ENCODE data around the gene DNLZ.

The DNLZ gene

DNA sequence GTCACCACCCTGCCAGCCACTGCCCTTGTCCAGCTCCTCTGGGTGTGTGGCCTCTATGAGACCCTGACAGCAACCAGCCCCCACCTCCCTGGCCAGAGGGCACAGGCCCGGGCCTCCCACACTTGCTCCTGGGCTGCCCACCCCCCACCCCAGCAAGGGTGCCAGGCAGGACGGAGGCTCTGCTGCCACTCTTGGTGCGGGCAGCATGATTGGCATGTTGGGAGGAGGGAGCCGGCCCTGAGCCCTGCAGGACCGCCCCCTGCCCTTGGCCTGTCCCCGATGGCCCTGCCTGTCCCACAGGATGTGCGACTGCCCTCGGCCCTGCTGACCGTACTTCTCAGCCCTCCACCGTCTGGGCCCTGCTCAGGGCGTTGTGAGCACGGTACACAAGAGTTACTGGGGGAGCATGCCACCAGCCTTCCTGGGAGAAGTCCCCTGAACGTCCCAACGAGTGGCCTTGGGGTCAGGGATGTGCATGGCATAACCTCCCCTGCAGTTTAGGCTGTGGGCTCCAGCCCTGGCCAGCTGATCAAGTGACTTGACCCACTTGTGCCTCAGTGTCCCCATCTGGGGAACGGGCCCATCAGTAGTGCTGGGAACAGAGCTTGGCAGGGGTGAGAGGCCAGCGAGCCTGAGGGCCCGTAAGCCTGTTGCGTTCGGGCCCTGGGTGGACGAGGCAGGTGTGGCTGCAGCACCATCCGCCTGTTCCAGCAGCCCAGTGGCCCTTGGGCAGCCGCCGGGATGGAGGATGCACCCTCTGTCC lies 20.2 kb downstream of the DNLZ start:
- DNase-seq (ENCODE audit: low read depth) = no peak

DNA sequence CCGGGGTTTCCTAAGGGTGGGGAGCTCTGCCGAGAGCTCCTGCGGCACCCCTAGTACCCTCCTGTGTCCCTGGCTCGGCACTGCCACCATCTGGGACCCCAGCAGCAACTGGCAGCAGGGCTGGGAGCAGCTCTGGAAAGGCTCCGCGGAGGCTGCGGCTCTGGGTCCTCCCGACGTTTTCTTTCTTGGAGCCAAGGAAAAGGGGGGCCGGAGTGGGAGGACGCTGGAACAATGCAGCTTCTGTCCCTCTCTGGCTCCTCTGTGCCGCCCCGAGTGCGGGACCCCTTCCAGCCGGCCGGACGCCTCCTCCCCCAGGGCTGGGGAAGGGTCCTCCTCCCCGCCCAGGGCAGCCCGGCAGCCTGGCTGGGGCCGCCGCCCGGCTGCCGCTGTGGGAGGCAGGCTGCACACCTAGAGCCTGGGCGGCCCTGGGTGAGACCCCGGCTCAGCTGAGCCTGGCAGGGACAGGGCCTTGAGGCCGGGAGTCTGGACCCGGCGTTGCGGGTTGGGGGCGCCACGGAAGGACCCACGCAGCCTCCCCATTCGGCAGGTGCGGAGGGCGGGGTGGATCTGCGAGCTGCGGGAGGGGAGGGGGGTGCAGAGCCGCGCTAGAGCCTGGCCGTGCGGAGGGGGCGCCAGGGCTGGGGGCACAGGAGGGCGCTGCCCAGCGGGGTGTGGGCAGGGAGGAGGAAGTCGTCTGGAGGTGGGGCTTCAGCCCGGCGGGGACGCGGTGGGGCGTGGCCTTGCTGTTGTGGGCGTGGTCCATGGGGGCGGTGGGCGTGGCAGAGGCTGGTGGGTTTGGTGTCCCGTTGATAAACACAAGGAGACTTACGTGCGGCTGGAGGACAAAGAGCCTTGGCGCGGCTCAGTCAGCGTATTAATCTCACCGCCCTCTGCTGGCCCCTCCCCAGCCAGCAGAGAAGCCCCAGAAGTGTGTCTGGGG lies 21.1 kb downstream of the DNLZ start:
- peak; percentile 22 for DNase-seq (ENCODE audit: low read depth)

DNA sequence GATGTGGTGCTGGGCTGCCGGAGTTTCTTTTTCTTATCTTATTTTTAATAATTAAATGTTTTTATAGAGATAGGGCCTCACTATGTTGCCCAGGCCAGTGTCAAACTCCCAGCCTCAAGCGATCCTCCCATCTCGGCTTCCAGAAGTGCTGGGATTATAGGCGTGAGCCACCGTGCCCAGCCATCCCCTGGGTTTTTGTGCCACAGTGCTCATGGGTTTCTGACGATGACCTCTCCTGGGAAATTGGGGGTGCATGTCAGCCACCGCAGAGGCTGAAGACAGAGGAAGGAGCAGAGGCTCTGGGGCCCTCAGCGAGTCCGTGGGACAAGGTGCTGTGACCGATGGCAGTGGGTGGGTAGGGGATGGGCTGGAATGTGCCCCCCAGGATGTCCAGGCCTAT lies 21.8 kb downstream of the DNLZ start:
- DNase-seq (ENCODE audit: low read depth) = no peak

DNA sequence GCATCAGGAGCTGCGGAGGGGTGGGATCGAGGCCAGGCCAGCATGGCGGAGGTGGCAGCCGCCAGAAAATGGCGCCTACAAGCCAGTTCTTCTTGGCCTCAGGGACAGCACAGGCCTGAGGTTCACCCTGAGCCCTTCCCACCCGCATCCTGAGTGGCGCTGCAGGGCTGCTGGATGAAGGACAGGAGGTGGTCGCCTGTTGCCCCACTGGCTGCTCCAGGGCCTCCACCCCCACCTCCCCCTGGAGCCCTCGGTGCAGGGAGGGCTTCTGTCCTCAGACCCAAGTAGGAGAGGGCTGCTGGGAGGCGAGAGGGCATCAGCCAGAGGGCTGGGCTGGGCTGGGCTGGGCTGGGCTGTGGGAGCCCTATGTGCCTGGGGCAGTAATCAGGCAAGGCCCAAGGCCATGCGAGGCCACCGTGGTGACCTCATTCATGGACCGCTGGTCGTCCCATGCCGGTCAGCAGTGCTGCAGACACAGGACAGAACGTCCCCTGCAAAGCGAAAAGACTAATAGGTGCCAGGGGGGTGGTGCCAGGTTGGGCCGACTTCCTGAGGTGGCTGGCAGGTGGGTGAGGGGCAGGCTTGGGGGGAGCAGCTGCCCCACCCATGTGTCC lies 22.4 kb downstream of the DNLZ start:
- DNase-seq (ENCODE audit: low read depth) = no peak

DNA sequence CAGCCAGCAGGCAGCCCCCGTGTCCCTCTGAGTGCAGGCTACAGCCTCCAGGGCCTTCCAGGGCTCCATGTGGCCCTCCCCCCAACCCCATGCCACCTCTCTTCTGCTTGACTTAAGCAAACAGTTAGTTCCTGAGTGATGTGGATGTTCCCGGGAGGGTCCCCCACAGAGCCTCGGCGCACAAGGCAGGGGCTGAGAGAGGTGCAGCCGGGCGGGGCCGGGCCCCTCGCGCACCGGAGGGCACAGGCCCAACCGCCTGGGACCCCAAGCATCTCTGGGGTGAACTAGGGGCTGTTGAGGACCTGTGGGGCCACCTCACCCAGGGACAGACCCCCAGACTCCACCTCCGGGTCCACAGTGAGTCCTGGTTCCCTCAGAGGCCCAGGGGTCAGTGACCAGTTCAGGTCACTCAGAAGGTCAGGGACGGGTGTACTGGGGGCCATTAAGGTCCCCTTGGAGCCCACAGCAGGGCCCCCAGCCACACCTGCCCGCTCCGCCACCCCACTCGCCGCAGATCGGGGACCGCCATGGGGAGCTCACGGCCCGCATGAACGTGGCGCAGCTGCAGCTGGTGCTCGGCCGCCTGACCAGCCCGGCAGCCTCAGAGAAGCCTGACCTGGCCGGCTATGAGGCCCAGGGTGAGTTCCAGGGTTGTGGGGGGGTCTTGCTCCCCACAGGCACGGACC lies 23.0 kb downstream of the DNLZ start:
- no peak for DNase-seq (ENCODE audit: low read depth)

DNA sequence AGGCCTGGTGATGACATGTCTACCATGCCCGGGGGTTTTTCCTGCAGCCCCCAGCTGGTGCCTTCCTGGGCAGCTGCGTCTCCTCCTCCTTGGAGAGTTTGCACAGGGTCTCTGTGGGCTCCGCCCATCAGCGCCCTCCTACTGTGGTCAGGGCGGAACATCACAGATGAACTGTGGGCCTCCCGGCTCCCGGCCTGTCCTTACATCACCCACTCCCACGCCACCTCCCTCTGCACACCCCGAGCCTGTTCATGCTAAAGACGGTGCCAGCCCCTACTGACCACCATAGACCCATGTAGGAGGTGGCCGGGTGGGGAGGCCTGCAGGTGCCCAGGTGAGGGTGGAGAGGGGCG lies 23.6 kb downstream of the DNLZ start:
- no peak for DNase-seq (ENCODE audit: low read depth)

DNA sequence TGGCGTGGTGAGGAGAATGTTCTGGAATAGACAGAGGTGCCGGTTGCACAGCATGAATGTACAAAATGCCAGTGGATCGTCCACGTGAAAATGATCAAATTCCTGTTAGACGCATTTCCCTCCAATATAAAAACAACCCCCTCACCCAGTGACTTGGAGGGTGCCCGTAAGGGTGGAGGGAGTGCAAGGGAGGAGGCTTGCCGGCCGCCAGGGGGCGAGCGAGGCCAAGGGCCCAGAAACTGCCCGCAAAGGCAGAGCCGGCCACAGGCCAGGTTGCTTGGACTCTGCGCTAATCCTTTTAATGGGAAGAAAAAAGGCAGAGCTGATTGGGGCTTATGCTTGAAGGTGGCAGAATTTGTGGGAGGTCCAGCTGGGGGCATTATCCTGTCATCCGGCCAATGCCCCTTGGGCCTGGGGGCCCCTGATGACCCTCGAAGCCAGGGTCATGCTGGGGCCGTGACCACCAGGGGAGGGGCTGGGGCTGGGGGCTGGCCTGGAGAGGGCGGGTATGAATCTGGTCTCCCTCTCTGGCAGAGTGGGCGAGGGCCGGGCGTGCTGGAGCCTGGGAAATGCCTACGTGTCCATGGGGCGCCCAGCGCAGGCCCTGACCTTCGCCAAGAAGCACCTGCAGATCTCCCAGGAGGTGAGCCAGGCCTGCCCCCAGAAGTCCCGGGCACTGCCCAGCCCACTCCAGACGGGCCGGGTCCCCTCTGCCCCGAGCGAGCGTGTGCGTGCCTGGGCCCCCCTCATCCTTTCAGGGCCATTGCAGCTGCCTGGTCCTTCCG lies 24.2 kb downstream of the DNLZ start:
- DNase-seq (ENCODE audit: low read depth) = no peak

DNA sequence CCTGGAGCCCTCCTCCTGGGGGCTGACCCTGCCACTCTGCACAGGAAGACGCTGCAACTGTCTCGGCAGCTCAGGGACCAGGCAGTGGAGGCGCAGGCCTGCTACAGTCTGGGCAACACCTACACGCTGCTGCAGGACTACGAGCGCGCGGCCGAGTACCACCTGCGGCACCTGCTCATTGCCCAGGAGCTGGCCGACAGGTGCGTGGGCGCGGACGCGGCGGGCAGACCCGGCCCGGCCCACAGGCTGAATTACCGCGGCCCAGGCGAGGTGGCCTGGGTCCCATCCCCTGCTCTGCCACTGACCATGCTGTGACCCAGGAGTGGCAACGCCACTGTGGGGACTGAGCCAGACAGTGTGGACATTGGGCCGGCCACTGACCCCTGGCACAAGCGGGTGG lies 25.0 kb downstream of the DNLZ start:
- no peak for DNase-seq (ENCODE audit: low read depth)

DNA sequence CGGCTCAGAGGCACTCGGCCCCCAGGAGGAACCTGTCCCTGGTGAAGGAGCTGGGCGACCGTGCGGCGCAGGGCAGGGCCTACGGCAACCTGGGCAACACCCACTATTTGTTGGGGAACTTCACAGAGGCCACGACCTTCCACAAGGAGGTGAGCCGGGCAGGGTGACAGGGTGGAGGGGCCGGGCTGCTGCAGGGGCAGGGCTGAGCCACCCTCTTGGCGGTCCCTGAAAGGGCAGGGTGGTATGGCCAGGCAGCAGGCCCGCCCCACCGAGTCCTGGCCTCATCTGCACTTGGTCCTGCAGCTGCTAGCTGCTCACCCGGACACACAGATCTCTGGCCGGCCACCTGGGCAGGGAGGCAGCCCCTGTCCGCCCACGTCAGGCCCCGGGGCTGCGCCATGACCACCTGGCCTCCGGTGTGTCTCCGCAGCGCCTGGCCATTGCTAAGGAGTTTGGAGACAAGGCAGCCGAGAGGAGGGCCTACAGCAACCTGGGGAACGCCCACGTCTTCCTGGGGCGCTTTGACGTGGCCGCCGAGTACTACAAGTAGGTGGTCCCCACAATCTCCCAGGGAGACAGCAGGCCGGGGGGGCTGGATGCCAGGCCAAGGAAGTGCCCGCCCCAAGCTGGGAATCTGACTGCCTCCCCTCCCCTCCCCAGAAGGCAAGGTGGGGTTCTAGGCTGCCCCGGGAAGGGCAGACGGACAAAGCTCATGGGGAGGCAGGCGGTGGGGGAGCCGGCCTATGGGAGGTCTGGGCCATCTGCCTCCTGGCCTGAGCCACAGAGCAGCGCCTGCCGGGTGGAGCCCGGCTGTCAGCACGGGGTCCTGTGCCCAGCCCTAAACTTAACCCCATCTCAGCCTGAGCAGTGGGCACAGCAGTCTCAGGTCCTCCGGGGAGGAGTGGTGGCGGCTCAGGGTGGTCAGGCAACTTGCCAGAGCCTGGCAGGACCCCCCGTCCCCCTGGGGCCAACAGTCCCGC lies 25.8 kb downstream of the DNLZ start:
- no peak for DNase-seq (ENCODE audit: low read depth)

DNA sequence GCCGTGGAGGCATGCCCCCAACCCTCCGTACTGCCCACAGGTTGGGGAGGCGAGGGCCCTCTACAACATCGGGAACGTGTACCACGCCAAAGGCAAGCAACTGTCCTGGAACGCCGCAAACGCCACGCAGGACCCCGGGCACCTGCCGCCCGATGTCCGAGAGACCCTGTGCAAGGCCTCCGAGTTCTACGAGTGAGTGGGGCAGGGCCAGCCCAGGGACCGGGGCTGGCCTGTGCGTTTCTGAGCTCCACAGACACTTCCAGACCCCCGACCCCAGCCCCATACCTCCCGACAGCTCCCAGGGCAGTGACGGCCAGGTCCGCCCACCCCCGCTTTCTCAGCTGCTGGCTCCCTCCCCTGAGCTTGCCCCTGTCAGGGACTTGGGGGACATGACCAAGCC lies 26.7 kb downstream of the DNLZ start:
- DNase-seq (ENCODE audit: low read depth) = no peak

DNA sequence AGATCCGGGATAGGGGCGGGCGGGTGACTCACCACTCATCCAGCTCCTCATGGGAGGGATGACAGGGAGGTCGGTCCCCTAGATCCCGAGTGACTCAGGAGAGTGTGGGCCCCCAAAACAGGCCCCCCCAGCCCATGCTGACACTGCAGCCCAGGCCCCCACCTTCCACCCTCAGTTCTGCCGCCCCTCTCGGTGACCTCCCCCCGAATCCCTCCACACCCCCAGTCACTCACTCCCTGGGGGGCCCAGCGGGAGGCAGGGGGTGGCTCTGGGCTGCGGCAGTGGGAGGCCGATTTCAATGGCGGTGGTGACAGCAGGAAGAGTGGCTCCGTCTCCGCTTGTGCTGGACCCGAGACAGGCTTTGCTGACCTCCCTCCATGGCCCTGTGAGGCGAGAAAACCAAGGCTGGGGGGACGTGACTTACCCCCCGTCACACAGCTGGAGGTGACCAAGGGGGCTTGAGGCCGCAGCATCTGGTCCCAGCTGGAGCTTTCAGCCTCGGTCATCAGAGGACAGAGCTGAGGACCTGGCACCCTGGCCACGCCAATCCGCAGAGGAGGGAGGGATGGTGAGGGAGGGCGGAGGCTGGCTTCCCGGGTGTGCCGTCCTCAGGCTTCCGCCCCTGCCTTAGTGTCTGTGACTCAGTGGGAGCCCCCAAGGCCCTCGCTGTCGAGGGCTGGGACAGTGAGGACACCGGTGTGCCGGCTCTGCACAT lies 27.2 kb downstream of the DNLZ start:
- DNase-seq (ENCODE audit: low read depth) = no peak

DNA sequence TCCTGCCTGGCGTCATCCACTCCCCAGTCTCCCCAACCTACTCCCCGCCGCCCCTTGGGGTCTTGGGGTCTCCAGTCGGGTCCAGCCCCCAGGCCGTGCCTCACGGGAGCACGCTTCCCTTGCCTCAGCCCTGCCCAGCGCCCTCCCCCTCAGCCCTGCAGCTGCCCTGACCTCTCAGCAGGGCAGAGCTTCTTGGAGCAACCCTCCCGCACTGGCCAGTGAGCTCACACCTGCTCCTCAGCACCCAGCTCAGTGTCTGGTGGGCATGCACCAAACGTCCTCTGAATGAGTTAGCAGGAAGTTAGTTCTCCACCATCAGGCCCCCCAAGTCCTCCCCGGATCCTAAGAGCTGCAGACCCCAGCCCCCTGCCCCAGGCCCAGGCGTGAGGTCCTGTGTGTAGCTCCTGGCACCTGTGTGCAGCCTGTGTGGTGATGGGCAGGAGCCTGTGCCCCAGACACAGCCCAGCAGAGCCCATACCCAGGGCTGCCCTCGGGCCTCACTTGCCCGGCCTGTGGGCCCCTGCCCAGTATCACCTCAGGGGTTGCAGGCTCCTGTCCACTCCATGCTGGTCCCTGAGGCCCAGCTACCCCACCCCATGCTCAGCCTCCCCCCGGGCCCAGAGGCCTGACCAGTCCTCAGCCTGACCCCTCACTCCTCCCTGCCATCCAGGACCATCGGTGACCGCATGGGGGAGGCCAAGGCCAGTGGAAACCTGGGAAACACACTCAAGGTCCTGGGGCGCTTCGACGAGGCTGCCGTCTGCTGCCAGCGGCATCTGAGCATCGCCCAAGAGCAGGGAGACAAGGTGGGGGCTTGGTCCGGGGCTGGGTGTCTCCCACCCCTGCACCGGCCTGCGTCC lies 28.0 kb downstream of the DNLZ start:
- DNase-seq (ENCODE audit: low read depth) = no peak

DNA sequence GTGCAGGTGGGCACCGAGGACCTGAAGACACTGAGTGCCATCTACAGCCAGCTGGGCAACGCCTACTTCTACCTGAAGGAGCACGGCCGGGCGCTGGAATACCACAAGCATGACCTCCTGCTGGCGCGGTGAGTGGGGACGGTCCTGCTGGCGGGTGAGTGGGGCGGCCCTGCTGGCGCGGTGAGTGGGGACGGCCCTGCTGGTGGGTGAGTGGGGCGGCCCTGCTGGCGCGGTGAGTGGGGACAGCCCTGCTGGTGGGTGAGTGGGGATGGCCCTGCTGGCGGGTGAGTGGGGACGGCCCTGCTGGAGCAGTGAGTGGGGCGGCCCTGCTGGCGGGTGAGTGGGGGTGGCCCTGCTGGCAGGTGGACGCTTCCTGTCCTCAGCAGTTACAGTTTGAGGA lies 29.0 kb downstream of the DNLZ start:
- no peak for DNase-seq (ENCODE audit: low read depth)

DNA sequence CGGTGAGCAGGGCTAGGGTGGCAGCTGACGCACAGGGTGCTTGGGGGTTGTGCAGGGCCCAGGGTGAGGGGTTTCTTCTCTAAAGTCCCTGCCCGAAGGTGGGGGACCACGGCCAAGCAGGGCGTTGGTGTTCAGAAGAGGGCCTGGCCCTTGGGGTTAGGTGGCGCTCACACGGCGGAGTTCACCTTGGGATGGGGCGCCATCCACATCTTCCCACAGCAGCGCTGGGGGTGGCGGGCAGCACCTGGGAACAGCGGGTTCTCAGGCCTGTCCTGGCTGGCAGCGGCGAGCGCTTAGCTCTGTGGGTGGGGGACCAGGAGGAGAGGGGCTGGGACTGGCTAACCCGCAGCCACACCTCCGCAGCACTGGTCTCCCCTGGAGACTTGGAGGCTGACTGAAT lies 30.1 kb downstream of the DNLZ start:
- DNase-seq (ENCODE audit: low read depth) = no peak

DNA sequence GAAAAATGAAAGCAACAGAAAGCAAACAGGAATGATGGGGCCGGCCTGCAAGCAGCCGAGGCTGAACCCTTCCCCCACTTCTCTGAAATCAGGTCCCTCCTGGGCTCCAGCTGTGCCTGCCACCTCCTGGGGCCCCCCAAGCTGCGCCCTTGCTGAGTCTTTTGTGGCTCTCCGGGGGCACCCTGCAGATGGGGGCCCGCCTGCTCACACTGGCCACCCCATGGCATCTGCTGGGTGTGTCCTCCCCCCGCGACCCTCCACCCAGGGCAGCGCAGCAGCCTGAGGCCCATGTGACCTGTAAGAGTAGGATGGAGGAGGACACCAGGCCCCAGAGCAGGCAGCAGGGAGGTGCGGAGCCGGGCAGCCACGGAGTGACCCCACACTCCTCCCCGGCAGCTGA lies 30.5 kb downstream of the DNLZ start:
- no peak for DNase-seq (ENCODE audit: low read depth)

DNA sequence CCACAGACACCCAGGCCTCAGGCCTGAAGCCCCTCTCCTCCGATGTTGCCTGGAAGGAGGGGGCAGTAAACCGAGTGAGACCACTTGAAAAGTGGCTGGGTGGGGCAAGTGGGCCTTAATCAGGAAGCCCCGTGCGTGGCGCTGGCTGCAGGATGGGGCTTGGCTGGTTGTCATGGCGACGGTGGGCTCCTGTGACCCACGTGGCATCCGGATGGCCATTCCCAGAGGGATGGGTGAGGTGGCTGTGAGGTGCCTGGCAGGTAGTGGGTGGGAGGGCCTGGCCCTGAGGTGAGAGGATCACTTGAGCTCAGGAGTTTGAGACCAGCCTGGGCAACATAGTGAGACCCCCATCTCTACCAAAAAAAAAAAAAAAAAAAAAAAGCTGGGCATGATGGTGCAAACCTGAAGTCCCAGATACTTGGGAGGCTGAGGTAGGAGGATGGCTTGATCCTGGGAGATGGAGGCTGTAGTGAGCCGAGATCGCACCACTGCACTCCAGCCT lies 31.0 kb downstream of the DNLZ start:
- no peak for DNase-seq (ENCODE audit: low read depth)

DNA sequence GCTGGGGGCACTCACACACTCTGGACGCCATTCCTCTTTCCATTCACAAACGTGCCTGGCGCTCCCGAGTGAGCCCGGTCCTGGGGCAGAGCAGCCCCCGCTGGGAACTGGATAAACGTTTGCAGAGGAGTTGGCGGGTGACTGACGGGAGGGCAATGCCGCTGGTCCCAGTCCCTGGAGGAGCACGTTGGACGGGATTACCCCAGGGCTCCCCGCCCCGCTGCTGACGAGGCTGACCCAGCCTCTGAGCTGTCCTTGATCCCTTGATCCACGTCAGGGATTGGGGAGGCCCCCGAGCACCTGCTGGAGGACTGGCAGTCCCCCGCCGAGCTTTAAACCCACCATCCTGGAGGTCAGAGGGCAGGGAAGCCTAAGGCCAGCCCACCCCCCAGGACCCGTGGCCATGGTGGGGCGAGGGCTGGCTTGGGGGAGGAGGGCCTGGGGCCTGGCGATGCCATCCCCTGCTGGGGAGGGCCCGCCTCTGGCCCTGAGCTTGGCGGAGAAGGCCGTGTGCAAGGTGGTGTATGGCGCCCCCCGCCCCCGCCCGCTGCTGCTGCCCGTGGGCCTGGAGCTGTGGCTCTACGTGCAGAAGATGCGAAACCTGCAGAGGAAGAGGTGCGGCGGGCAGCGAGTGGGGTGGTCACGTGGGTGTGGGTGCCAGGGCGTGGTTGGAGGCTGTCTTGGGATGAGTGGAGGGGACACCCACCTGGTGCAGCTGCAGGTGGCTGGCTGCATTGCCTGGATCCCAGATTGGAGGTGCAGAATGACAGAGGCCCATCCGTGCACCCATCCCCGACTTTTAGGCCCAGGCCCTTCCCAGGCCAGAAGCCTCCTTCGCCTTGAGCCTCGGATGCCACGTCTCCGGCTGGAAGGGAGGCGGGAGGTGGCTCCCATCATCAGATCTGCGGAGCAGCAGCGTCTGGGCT lies 31.7 kb downstream of the DNLZ start:
- no peak for DNase-seq (ENCODE audit: low read depth)
